GM19240 (cell line): ENCODE data around the gene FBXL4.
"Not testable (repeated sequence)": the region's sequence is repeated elsewhere in the genome, so short reads cannot be mapped to it uniquely, and the experiment has no call there.

Source experiments
- DNase-seq: peaks from one replicate; pipeline ENCODE4 v3.0.0; 2011; ENCODE audit warnings: low spot score; ENCODE audit not compliant: insufficient read length

Gene FBXL4

GRCh38 chr6:98946266-98946878, 1.4 kb downstream of the FBXL4 start:
- no peak for DNase-seq

GRCh38 chr6:98945311-98946115, 2.2 kb downstream of the FBXL4 start:
- DNase-seq, result no peak

- DNase-seq, result no peak
These were observed 3.1 kb downstream of the FBXL4 start for GRCh38 chr6:98944598-98945081.

DNA sequence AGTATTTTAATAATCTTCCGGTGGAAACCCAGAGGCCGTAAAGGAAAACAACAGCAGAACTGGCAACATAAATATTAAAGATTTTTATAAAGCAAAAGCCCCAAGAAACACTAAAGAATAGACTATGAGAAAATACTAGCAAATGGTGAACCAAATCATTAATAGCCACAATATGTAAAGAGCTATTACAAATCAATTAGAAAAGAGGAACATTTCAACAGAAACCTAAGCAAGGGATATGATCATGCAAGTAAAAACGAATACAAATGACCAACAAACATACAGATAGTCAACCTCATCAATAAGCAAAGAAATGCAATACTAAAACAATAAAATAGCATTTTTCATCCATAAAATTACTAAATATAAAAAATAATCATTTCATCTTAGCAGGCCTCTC, 3.6 kb downstream of the FBXL4 start:
- DNase-seq, result no peak

DNA sequence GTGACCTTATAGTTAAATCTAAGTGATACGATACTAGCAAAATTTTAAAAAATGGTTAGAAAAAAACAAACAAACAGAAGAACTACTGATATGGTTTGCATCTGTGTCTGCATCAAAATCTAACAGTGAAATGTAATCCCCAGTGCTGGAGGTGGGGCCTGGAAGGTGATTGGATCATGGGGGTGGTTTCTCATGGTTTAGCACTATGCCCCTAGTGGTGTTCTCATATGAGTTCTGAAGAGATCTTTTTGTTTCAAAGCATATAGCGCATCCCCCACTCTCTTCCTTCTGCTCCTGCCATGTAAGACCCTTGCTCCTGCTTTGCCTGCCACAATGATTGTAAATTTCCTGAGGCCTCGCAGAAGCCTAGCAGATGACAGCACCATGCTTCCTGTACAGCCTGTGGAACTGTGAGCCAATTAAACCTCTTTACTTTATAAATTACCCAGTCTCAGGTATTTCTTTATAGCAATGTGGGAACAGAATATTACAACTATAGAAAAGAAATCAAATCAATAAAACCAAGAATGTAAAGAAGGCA, 5.4 kb downstream of the FBXL4 start:
- no peak for DNase-seq

- no peak for DNase-seq
These were observed 6.4 kb downstream of the FBXL4 start for GRCh38 chr6:98941319-98941718.

- no peak for DNase-seq
These were observed 10.4 kb downstream of the FBXL4 start for GRCh38 chr6:98937351-98937750.

DNA sequence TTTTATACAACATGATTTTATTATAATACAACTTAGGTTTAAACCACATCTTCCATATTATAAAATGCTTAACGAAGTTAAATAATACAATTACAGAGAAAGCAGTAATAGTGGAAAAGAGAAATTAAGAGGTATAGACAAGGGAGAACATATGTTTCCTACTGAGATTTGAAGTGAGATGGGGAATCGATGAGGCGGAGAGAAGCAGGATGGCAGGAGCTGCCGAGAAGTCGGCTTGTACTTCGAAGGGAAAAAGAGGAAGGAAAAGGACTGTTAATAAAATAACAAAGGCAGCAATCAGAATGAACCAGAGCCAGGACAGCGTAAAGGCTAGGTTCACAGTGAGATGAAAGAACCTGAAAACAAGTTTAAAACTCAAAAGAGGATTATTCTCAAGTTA, 15.4 kb downstream of the FBXL4 start:
- DNase-seq, result no peak

DNA sequence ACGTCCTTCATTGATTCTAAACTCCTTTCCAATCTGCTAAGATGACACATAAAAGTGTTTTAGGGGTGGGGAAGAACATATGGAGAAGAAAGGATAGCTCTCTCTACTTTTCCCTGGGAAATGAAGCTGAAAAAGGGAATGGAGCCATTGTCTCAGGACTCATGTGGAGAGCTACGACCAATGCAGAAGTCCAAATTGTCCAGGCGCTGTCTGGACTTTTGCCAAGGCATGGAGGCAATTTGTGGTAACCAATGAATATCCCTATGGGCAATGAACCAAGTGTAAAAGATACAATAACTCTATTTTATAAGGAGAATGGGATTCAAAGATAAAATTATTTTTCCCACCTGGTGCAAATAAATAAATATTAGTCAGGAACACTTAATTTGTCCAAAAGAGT, 16.1 kb downstream of the FBXL4 start:
- no peak for DNase-seq

DNA sequence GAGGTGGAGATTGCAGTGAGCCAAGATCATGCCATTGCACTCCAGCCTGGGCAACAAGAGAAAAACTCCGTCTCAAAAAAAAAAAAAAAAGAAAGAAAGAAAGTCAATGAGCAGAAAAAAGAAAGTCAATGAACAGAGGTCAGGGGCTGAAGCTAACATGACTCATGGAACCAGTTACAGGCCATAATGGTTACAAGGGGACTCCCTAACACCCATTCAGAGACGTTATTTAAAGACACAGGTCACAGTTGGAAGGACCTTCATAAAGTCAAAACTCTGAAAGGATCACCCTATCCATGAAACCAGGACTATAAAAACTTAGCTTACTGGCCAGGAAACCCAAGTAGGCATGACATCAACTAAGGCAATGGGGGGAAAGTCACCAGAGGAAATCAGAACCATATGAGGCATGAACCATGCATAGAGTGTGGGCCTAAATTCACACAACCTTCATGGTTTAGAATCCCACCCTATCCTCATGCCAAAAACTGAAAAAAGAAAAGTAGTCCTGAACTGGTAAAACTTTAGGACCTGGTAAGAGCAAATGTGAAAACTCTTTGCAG, 18.2 kb downstream of the FBXL4 start:
- no peak for DNase-seq

DNA sequence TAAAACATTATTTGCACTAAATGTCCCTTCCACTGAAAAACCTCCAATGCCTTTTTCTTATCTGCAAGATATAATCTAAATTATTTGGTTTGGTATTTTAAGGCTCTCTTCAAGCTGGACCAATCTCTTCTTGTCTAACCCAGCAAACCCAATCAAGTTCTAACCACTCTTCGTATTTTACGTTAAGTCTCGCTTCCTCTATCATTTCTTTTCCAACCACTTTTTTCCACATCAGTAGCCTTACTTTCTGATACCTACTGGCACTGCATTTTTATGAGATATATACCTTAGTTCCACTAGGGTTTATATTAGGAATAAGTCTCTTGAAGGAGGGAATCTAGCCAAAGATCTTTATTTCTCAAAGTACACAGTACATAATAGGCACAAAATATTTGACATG, 19.1 kb downstream of the FBXL4 start:
- no peak for DNase-seq

DNA sequence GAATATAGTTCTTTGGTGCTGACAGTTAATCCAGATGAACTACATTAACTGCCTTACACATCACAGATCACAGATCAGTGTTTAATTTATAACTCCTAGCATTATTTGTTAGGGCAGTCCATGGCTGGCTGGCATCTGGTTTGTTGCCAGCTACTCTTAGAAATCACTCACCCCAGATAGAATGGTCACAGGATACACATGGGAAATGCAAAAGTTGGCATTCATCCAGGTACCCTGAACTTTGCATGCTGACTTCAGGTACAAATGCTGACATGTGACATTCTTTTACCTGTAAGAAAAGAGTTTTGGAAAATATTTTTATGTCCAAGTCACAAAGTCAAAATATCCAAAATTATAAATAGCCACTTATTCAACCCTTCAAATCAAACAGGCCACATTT, 20.2 kb downstream of the FBXL4 start:
- DNase-seq, result no peak

- no peak for DNase-seq
These were observed 21.9 kb downstream of the FBXL4 start for GRCh38 chr6:98925831-98926230.

DNA sequence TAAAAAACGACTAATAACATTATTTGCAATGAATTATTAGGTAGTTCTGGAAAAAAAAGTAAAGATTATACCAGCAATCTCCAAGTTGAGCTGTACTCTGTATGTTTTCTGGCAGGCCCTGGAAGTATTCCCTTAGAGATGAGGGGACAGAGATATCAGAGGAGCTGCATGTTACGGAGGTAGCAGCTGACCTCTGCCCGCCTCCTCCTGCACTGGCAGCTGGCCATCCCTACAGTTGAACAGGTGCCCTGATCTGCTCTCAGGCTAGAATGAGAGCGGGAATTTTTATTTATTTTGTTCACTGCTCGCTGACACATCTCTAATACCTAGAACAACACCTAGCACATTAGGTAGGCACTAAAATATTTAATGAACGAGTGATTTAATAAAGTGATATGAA, 23.1 kb downstream of the FBXL4 start:
- DNase-seq, result no peak

DNA sequence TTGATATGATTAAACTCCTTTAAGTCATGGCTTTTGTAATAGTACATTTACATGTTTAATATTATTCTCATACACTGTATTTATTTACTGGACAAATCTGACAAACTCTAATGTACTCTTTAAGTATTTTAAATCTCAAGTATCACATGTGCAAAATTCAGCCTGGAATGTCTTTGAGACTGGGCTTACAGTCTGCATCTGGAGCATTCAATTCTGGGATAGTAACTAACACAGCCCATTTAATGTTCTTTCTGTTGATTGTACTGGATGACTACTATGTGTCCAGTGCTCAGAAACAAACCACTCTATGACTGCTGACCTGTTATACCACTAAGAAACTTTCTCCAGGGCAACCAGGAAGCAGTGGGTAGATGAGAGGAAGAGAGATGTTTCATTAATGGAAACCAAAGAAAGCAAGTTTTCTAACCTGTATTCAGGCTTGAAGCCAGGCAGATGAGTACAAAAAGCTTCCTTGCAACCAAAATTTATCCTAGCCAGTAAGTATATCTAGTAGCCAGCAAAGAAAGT, 26.8 kb downstream of the FBXL4 start:
- DNase-seq, result no peak

GRCh38 chr6:98910946-98911345, 36.8 kb downstream of the FBXL4 start:
- DNase-seq, result not testable (repeated sequence)

DNA sequence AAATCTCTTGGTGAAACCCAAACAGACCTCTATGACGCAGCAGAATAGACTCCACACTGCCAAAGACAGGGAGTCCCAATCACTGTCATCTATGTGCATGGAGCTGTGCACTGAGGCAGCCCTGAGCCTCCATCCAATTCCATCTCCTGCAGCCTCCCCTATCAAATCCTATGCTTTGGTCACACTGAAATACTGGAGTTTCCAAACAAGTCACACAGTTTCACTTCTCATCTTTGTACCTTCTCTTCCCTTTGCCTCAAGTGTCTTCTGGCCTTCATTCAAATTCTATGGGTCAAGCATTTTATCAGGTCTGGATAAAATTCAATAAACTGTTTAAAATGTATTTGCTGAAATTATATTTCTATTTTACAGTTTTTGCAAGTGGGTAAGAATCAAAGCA, 38.5 kb downstream of the FBXL4 start:
- DNase-seq, result no peak

DNA sequence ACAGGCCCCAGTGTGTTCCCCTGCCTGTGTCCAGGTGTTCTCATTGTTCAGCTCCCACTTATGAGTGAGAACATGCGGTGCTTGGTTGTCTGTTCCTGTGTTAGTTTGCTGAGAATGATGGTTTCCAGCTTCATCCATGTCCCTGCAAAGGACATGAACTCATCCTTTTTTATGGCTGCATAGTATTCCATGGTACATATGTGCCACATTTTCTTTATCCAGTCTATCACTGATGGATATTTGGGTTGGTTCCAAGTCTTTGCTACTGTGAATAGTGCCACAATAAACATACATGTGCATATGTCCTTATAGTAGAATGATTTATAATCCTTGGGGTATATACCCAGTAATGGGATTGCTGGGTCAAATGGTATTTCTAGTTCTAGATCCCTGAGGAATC, 41.4 kb downstream of the FBXL4 start:
- DNase-seq, result not testable (repeated sequence)

DNA sequence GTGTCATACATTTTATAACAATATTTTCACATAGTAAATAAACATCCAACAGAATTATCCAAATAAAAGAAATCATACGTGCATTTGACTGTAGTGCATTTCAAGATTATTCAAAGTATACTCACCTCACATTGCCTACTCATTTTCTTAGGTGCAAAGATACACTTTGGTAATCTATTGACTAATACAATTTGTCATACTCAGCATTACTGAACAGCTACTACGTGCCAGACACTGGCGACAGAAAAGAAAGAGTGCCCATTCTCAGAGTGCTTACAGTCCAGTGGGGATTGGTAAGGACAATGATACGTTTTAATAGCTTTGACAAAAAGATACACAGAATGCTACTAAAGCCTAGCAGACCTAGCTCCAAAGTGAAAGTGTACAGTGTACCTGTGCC, 42.0 kb downstream of the FBXL4 start:
- no peak for DNase-seq

DNA sequence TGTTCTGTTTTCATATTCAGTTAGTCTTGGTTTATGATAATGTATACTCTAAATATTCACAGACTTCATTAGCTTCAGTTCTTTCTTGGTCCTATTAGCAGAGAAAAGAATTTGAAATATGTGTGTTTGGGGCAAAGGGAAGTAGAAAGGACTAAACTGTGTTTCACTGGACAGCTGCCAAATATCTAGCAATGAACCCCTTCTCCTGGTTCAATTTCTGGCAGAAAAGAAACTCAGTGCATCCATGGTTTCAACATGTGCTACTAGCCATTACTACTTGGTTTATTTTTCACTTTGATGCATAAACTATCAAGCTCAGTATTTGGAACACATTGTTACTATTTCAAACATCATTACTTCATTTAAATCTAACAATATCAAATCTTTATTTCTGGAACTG, 43.6 kb downstream of the FBXL4 start:
- DNase-seq, result no peak

DNA sequence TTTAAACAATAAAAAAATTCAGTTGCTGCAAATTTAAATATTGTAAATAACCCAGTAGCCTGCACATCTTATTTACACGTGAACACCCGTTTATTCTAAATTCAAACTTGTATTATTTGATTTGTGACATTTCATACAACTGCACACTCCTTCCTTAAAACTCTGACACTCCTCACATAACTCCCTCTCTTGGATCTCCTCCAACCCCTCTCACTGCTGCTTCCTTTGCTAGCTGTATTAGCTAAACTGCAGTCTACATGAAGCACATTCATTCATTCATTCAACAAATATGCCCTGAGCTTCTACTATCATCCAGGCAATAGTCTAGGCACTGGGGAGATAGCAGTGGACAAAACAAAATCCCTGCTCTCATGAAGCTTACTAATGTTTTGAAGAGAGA, 47.0 kb downstream of the FBXL4 start:
- DNase-seq, result no peak

GRCh38 chr6:98894810-98895209, 52.9 kb downstream of the FBXL4 start:
- no peak for DNase-seq
